Gastrocnemius medialis (tissue), 4 donors: ENCODE data around the gene WBP4.

Source experiments
- POLR2A ChIP-seq, 2 donors: fragments of 450-650 bp; IDR thresholded peaks; one replicate each; pipeline ENCODE4 v1.6.1; 2017; ENCODE audit warnings: antibody characterized with exemption in 2 of 2, mild to moderate bottlenecking in 2 of 2, moderate library complexity in 2 of 2
- TF ChIP-seq, protein P1 (sequence below), 5 experiments: fragments of 450-650 bp in 3 of 5; fragments of 200-600 bp in 2 of 5; sonication (generic) in 2 of 5; IDR thresholded peaks in 4 of 5; conservative IDR thresholded peaks in 1 of 5; 1 replicate in 4 of 5; 2 replicates in 1 of 5; pipeline ENCODE4 v1.5.1; 2016 to 2019; ENCODE audit warnings: antibody characterized with exemption in 5 of 5, mild to moderate bottlenecking in 3 of 5, moderate library complexity in 3 of 5

DNA sequence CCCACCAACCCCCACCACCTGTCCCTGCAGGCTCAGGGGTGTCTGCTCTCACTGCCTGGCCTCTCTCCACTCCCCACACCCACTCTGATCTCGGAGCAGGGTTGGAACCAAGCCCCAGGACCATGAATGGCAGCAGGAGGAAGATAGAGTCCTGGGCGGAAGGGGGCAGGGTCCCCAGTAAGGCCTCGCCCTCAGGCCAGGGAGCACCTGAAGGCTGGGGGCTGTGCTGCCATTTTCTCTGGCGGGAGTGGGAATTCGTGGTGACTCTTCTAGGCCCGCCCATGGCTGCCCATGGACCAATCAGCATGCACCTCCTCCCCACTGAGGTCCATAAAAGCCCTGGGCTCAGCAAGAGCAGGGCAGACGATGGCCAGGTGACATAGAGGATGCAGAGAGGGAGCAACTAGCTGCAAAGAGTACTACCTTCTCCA, 46.3 kb downstream of the WBP4 start:
- TF ChIP-seq, protein P1, sequence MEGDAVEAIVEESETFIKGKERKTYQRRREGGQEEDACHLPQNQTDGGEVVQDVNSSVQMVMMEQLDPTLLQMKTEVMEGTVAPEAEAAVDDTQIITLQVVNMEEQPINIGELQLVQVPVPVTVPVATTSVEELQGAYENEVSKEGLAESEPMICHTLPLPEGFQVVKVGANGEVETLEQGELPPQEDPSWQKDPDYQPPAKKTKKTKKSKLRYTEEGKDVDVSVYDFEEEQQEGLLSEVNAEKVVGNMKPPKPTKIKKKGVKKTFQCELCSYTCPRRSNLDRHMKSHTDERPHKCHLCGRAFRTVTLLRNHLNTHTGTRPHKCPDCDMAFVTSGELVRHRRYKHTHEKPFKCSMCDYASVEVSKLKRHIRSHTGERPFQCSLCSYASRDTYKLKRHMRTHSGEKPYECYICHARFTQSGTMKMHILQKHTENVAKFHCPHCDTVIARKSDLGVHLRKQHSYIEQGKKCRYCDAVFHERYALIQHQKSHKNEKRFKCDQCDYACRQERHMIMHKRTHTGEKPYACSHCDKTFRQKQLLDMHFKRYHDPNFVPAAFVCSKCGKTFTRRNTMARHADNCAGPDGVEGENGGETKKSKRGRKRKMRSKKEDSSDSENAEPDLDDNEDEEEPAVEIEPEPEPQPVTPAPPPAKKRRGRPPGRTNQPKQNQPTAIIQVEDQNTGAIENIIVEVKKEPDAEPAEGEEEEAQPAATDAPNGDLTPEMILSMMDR (IDR thresholded peaks at IDR 0.05 in 4 of 5, conservative IDR thresholded peaks at IDR 0.05 in 1 of 5), result no peak
- no peak for TF ChIP-seq POLR2A (IDR thresholded peaks at IDR 0.05)
